Natural killer cell (primary cell): ENCODE data around the gene SLC35F1. TPM values are rescaled to one million over a fixed set of nuclear protein-coding genes. Genes with fewer than 3 reads are reported as not detected.

Source experiments
- ATAC-seq, 3 donors: fragments of 150-1000 bp in 2 of 3; fragments of 200-7000 bp in 1 of 3; cut with Tn5 transposase; 1 replicate in 1 of 3; 2 replicates in 2 of 3; pipeline ENCODE4 v1.10.0; 2021; ENCODE audit warnings: mild to moderate bottlenecking in 2 of 3, moderate library complexity in 2 of 3
- DNase-seq, 2 donors: peaks; one replicate each; pipeline versions ENCODE4 v3.0.0 to v3.0.0-alpha.2; 2013 to 2021; ENCODE audit warnings: mixed read lengths in 1 of 2
- H3K27ac ChIP-seq: one replicate; pipeline ENCODE4 v1.5.1; 2013; ENCODE audit warnings: mild to moderate bottlenecking, low read length
- H3K27me3 ChIP-seq: one replicate; pipeline ENCODE4 v1.6.1; 2013; ENCODE audit warnings: low read length; ENCODE audit not compliant: control insufficient read depth, insufficient read depth
- H3K36me3 ChIP-seq: one replicate; pipeline ENCODE4 v1.6.1; 2013; ENCODE audit warnings: low read length; ENCODE audit not compliant: control insufficient read depth, insufficient read depth
- H3K4me1 ChIP-seq: one replicate; pipeline ENCODE4 v1.6.1; 2013; ENCODE audit warnings: low read length; ENCODE audit not compliant: control insufficient read depth, insufficient read depth
- H3K4me3 ChIP-seq: one replicate; pipeline ENCODE4 v1.5.1; 2013; ENCODE audit warnings: low read length
- H3K9me3 ChIP-seq: one replicate; pipeline ENCODE4 v1.6.1; 2013; ENCODE audit warnings: low read length; ENCODE audit not compliant: control insufficient read depth, insufficient read depth
- H3K27ac Mint-ChIP-seq, 2 donors: one replicate each; pipeline ENCODE4 v1.8.0; 2022; ENCODE audit warnings: mild to moderate bottlenecking in 2 of 2, mixed read lengths in 2 of 2, moderate library complexity in 1 of 2
- H3K27me3 Mint-ChIP-seq, 2 donors: one replicate each; pipeline ENCODE4 v1.8.0; 2022; ENCODE audit warnings: low read depth in 2 of 2, mixed read lengths in 2 of 2
- H3K36me3 Mint-ChIP-seq: one replicate; pipeline ENCODE4 v1.8.0; 2022; ENCODE audit warnings: mixed read lengths
- H3K4me1 Mint-ChIP-seq, 2 donors: one replicate each; pipeline ENCODE4 v1.8.0; 2022; ENCODE audit warnings: mixed read lengths in 2 of 2
- H3K4me3 Mint-ChIP-seq: one replicate; pipeline ENCODE4 v1.8.0; 2022; ENCODE audit warnings: mild to moderate bottlenecking, moderate library complexity, mixed read lengths
- H3K9me3 Mint-ChIP-seq, 2 donors: one replicate each; pipeline ENCODE4 v1.8.0; 2022; ENCODE audit warnings: mixed read lengths in 2 of 2
- CTCF ChIP-seq: fragments of 200-600 bp; IDR thresholded peaks from one replicate; pipeline ENCODE4 v1.8.0; 2022; ENCODE audit warnings: antibody characterized with exemption
- WGBS: methylation state at CpG from one replicate; pipeline ENCODE4 v1.1.7; 2013; ENCODE audit warnings: missing lambda C conversion rate; ENCODE audit not compliant: insufficient coverage; 5-methylcytosine and 5-hydroxymethylcytosine counted together
- intact Hi-C: fragments of 100-400 bp; cut with micrococcal nuclease; formaldehyde crosslinking; loops from one replicate; pipeline ENCODE4 v1.14.2; 2022
- total RNA-seq, 4 donors: library from RNA; stranded (reverse); fragments of 120-200 nt in 1 of 4; gene quantifications; one replicate each; pipeline versions ENCODE4 v1.2.3 to v1.2.4, GENCODE V29; 2013 to 2022

SLC35F1 gene
- total RNA-seq, 3 donors from 2014 or later (not counting 1 experiment from before 2014, with no cell fraction given): not detected

- no peaks in the 10 kb centered on the region for H3K36me3 Mint-ChIP-seq
- intact Hi-C loops: no loop called here
Observed at GRCh38 chr6:118097576-118097975, 190.5 kb downstream of the SLC35F1 start.

GRCh38 chr6:118100717-118101116 lies 193.7 kb downstream of the SLC35F1 start:
- peaks cover 0 to 2% of the 10 kb centered on the region in 2 donors for H3K9me3 Mint-ChIP-seq
- no peaks in the 10 kb centered on the region for H3K36me3 ChIP-seq
- no peak for DNase-seq
- H3K27ac ChIP-seq: no peak overlapping the region
- H3K4me3 ChIP-seq: no peak overlapping the region
- intact Hi-C loops: no loop called here
- no peaks in the 10 kb centered on the region for H3K4me1 Mint-ChIP-seq
- no peak overlapping the region for H3K4me3 Mint-ChIP-seq
- ATAC-seq: no peak
- no peak for TF ChIP-seq CTCF
- H3K27ac Mint-ChIP-seq: no peak overlapping the region
- H3K9me3 ChIP-seq: no peaks in the 10 kb centered on the region
- WGBS: 59% methylated on average over 2 of the region's 2 CpGs
- H3K36me3 Mint-ChIP-seq: no peaks in the 10 kb centered on the region
- H3K27me3 ChIP-seq: no peaks in the 10 kb centered on the region
- no peaks in the 10 kb centered on the region for H3K4me1 ChIP-seq
- no peaks in the 10 kb centered on the region for H3K27me3 Mint-ChIP-seq

More at GRCh38 chr6:118097576-118097975, 190.5 kb downstream of the SLC35F1 start:
- H3K27me3 ChIP-seq: no peaks in the 10 kb centered on the region
- H3K36me3 ChIP-seq: no peaks in the 10 kb centered on the region
- ATAC-seq (no peak), DNase-seq (no peak)
- Mint-ChIP-seq H3K4me3 (no peak overlapping the region), H3K27me3 (no peaks in the 10 kb centered on the region), H3K4me1 (no peaks in the 10 kb centered on the region), H3K27ac (no peak overlapping the region), H3K9me3 (peaks cover 4 to 10% of the 10 kb centered on the region in 2 donors)
- H3K9me3 ChIP-seq: peaks cover 3% of the 10 kb centered on the region
- no peak for TF ChIP-seq CTCF
- H3K27ac ChIP-seq: no peak overlapping the region
- WGBS: 67% methylated on average over 1 of the region's 3 CpGs
- no peak overlapping the region for H3K4me3 ChIP-seq
- H3K4me1 ChIP-seq: no peaks in the 10 kb centered on the region

- H3K9me3 Mint-ChIP-seq: peaks cover 0 to 2% of the 10 kb centered on the region in 2 donors
- Histone ChIP-seq H3K27ac (no peak overlapping the region), H3K9me3 (no peaks in the 10 kb centered on the region), H3K27me3 (no peaks in the 10 kb centered on the region), H3K4me3 (no peak overlapping the region), H3K4me1 (no peaks in the 10 kb centered on the region), H3K36me3 (no peaks in the 10 kb centered on the region)
- no peak for DNase-seq
- no peak for TF ChIP-seq CTCF
- no peak for ATAC-seq
- H3K36me3 Mint-ChIP-seq: no peaks in the 10 kb centered on the region
- 76% methylated on average over 1 of the region's 1 CpG for WGBS
- no peaks in the 10 kb centered on the region for H3K4me1 Mint-ChIP-seq
- H3K4me3 Mint-ChIP-seq: no peak overlapping the region
- H3K27ac Mint-ChIP-seq: no peak overlapping the region
- intact Hi-C loops: no loop called here
- H3K27me3 Mint-ChIP-seq: no peaks in the 10 kb centered on the region
Observed at GRCh38 chr6:118101220-118101619, 194.2 kb downstream of the SLC35F1 start.

GRCh38 chr6:118101831-118102345 lies 194.8 kb downstream of the SLC35F1 start:
- no peak for TF ChIP-seq CTCF
- ATAC-seq (no peak), DNase-seq (no peak)
- no peaks in the 10 kb centered on the region for H3K36me3 ChIP-seq
- no peaks in the 10 kb centered on the region for H3K4me1 ChIP-seq
- H3K4me3 ChIP-seq: no peak overlapping the region
- H3K36me3 Mint-ChIP-seq: no peaks in the 10 kb centered on the region
- peaks cover 0 to 2% of the 10 kb centered on the region in 2 donors for H3K9me3 Mint-ChIP-seq
- H3K4me1 Mint-ChIP-seq: no peaks in the 10 kb centered on the region
- H3K27me3 ChIP-seq: no peaks in the 10 kb centered on the region
- H3K27ac Mint-ChIP-seq: no peak overlapping the region
- intact Hi-C loops: no loop called here
- no peak overlapping the region for H3K4me3 Mint-ChIP-seq
- H3K27ac ChIP-seq: no peak overlapping the region
- 33% methylated on average over 4 of the region's 4 CpGs for WGBS
- H3K9me3 ChIP-seq: no peaks in the 10 kb centered on the region
- H3K27me3 Mint-ChIP-seq: no peaks in the 10 kb centered on the region
